A549 (cell line): Measurements from ENCODE around the gene MB21D2. TPM values are rescaled to one million over a fixed set of nuclear protein-coding genes. Genes with fewer than 3 reads are reported as not detected.
A peak's percentile ranks its signal among the peaks of the same experiment; 100 is the strongest.

Experiments
- ATAC-seq, 2 experiments: fragments of 200-7000 bp in 1 of 2; fragments of >200 bp in 1 of 2; cut with Nextera tagmentation in 1 of 2; cut with Tn5 transposase in 1 of 2; 3 replicates each; pipeline versions ENCODE4 v1.8.0 to v1.9.1; 2018 to 2020; ENCODE audit warnings: mild to moderate bottlenecking in 1 of 2, moderate library complexity in 1 of 2
- CTCF ChIA-PET: fragments of 300-600 bp; sonication (Branson Sonifier 250); formaldehyde crosslinking; extraction: SDS; loops from one replicate; lab custom pipeline; 2021; ENCODE audit warnings: antibody characterized with exemption, inconsistent platforms; lab: Yijun Ruan, JAX
- POLR2A ChIA-PET: fragments of 350-600 bp; formaldehyde crosslinking; extraction: SDS; loops from one replicate; lab custom pipeline; 2021; ENCODE audit warnings: antibody characterized with exemption, inconsistent platforms; lab: Yijun Ruan, JAX
- DNase-seq, 2 experiments: peaks; one replicate each; pipeline versions ENCODE4 v3.0.0 to v3.0.0-alpha.2; 2011 to 2016; ENCODE audit warnings: low read depth in 1 of 2, low spot score in 1 of 2
- FAIRE-seq: peaks from 2 replicates; lab custom pipeline; 2011; peaks lifted over from hg19 to GRCh38; lab: Jason Lieb, UNC
- H3K27ac ChIP-seq, 2 experiments: fragments of >200 bp; sonication (Bioruptor Twin); formaldehyde crosslinking; 3 replicates each; pipeline ENCODE4 v1.5.1; 2016 to 2017
- H3K4me1 ChIP-seq: fragments of >200 bp; sonication (Bioruptor Twin); formaldehyde crosslinking; 3 replicates; pipeline ENCODE4 v1.6.1; 2016
- H3K4me2 ChIP-seq: fragments of >200 bp; sonication (Bioruptor Twin); formaldehyde crosslinking; 3 replicates; pipeline ENCODE4 v1.6.1; 2016
- H3K4me3 ChIP-seq: fragments of >200 bp; sonication (Bioruptor Twin); formaldehyde crosslinking; 3 replicates; pipeline ENCODE4 v1.5.1; 2016
- H3K9me3 ChIP-seq: fragments of >200 bp; sonication (Bioruptor Twin); formaldehyde crosslinking; 3 replicates; pipeline ENCODE4 v1.6.1; 2016
- BHLHE40 ChIP-seq: IDR thresholded peaks from 2 replicates; pipeline ENCODE4 v1.6.1; 2012; ENCODE audit warnings: low read depth, low read length, inconsistent platforms
- CHD4 ChIP-seq: fragments of 200-600 bp; sonication (generic); IDR thresholded peaks from 2 replicates; pipeline ENCODE4 v1.6.1; 2016; ENCODE audit warnings: antibody characterized with exemption, mild to moderate bottlenecking, borderline replicate concordance
- CTCF ChIP-seq: fragments of >200 bp; sonication (Bioruptor Twin); formaldehyde crosslinking; IDR thresholded peaks from 3 replicates; pipeline ENCODE4 v1.5.1; 2016
- EHMT2 ChIP-seq: fragments of 200-600 bp; sonication (generic); IDR thresholded peaks from 2 replicates; pipeline ENCODE4 v1.6.1; 2016; ENCODE audit warnings: antibody characterized with exemption, low read depth, mild to moderate bottlenecking, moderate library complexity
- EP300 ChIP-seq, 2 experiments: fragments of >200 bp; sonication (Bioruptor Twin); formaldehyde crosslinking; IDR thresholded peaks; 2 replicates in 1 of 2; 3 replicates in 1 of 2; pipeline ENCODE4 v1.6.1; 2016 to 2017
- ESRRA ChIP-seq: fragments of 150-350 bp; IDR thresholded peaks from 2 replicates; pipeline ENCODE4 v1.6.1; 2014; ENCODE audit warnings: mild to moderate bottlenecking, low read length, borderline replicate concordance
- FOSB ChIP-seq: fragments of 250-450 bp; sonication (Bioruptor Pico); IDR thresholded peaks from 2 replicates; pipeline ENCODE4 v1.5.0; 2020; ENCODE audit warnings: mild to moderate bottlenecking, moderate library complexity
- FOSL2 ChIP-seq, 2 experiments: fragments of 450-650 bp in 1 of 2; fragments of >200 bp in 1 of 2; sonication (Bioruptor Twin) in 1 of 2; formaldehyde crosslinking; IDR thresholded peaks; 2 replicates each; pipeline versions ENCODE4 v1.5.0 to v1.6.1; 2016 to 2020; ENCODE audit warnings: mild to moderate bottlenecking in 1 of 2, moderate library complexity in 1 of 2
- FOXS1 ChIP-seq: fragments of 250-450 bp; sonication (Bioruptor Pico); IDR thresholded peaks from 2 replicates; pipeline ENCODE4 v1.5.0; 2020; ENCODE audit warnings: mild to moderate bottlenecking, moderate library complexity
- GATA3 ChIP-seq: IDR thresholded peaks from 2 replicates; pipeline ENCODE4 v1.6.1; 2012; ENCODE audit warnings: borderline replicate concordance
- JUN ChIP-seq, 2 experiments: fragments of >200 bp; sonication (Bioruptor Twin); formaldehyde crosslinking; IDR thresholded peaks; 2 replicates in 1 of 2; 3 replicates in 1 of 2; pipeline ENCODE4 v1.6.1; 2016 to 2017
- JUNB ChIP-seq: fragments of >200 bp; sonication (Bioruptor Twin); formaldehyde crosslinking; IDR thresholded peaks from 2 replicates; pipeline ENCODE4 v1.6.1; 2016
- KDM5A ChIP-seq: fragments of 200-600 bp; sonication (generic); IDR thresholded peaks from 2 replicates; pipeline ENCODE4 v1.6.1; 2016; ENCODE audit warnings: antibody characterized with exemption, mild to moderate bottlenecking
- POLR2AphosphoS2 ChIP-seq: conservative IDR thresholded peaks from 2 replicates; pipeline ENCODE4 v1.6.1; 2012; ENCODE audit warnings: low read length, improper control_type of control experiment, inconsistent platforms
- RAD21 ChIP-seq, 2 experiments: fragments of >200 bp in 1 of 2; sonication (Bioruptor Twin) in 1 of 2; formaldehyde crosslinking in 1 of 2; IDR thresholded peaks in 1 of 2; conservative IDR thresholded peaks in 1 of 2; 2 replicates in 1 of 2; 3 replicates in 1 of 2; pipeline ENCODE4 v1.6.1; 2012 to 2018; ENCODE audit warnings: inconsistent platforms in 1 of 2
- RARB ChIP-seq: fragments of 250-450 bp; sonication (Bioruptor Pico); IDR thresholded peaks from 2 replicates; pipeline ENCODE4 v1.8.0; 2021; ENCODE audit warnings: mild to moderate bottlenecking, moderate library complexity
- SMC3 ChIP-seq: fragments of >200 bp; sonication (Bioruptor Twin); formaldehyde crosslinking; IDR thresholded peaks from 3 replicates; pipeline ENCODE4 v1.6.1; 2018; ENCODE audit warnings: inconsistent platforms
- TFCP2L1 ChIP-seq: fragments of 250-450 bp; sonication (Bioruptor Pico); IDR thresholded peaks from 2 replicates; pipeline ENCODE4 v1.5.0; 2021; ENCODE audit warnings: mild to moderate bottlenecking
- TP53 ChIP-seq: fragments of 250-450 bp; sonication (Bioruptor Pico); IDR thresholded peaks from 2 replicates; pipeline ENCODE4 v1.5.0; 2021; ENCODE audit warnings: mild to moderate bottlenecking, moderate library complexity
- ZSCAN20 ChIP-seq: fragments of 250-450 bp; sonication (Bioruptor Pico); IDR thresholded peaks from 2 replicates; pipeline ENCODE4 v1.8.0; 2022; ENCODE audit warnings: mild to moderate bottlenecking, moderate library complexity
- WGBS: methylation state at CpG from one replicate; pipeline ENCODE4 v1.1.6; 2017; ENCODE audit errors: missing lambda C conversion rate; 5-methylcytosine and 5-hydroxymethylcytosine counted together
- polyA plus RNA-seq, 4 experiments: library from polyadenylated mRNA; depleted of rRNA in 3 of 4; stranded (reverse); fragments of >200 nt; fragmentation: RNase III in 1 of 4; extraction: RNeasy Plus Mini Kit Qiagen cat#74134 plus additional on column Dnase treatment in 1 of 4; gene quantifications; 2 replicates in 3 of 4; 3 replicates in 1 of 4; pipeline ENCODE4 v1.2.3, GENCODE V29; 2011 to 2017
- TF ChIP-seq, protein P1 (sequence below): fragments of 200-600 bp; sonication (generic); IDR thresholded peaks from 2 replicates; pipeline ENCODE4 v1.6.1; 2016; ENCODE audit warnings: antibody characterized with exemption, mild to moderate bottlenecking, moderate library complexity
- TF ChIP-seq, protein P2 (sequence below): IDR thresholded peaks from 2 replicates; pipeline ENCODE4 v1.6.1; 2012; ENCODE audit warnings: low read depth, borderline replicate concordance
- TF ChIP-seq, protein P3 (sequence below): fragments of 250-450 bp; sonication (Bioruptor Pico); IDR thresholded peaks from 2 replicates; pipeline ENCODE4 v1.5.0; 2021; ENCODE audit warnings: mild to moderate bottlenecking, moderate library complexity, borderline replicate concordance

MB21D2 gene
- polyA plus RNA-seq, 2 of the 4 experiments (the other 2 are of a cell fraction) = 4.8 to 7.5 TPM

- Histone ChIP-seq H3K4me1 (peaks cover 26% of the 10 kb centered on the region), H3K4me3 (peak overlapping the region; percentile 8; the same call in 1 of the 3 replicates), H3K4me2 (no peak overlapping the region), H3K27ac (no peak overlapping the region), H3K9me3 (no peaks in the 10 kb centered on the region)
- ATAC-seq (peak in 1 of 2 experiments; percentile 99; a peak in 4 of 6 replicates), FAIRE-seq (peak; percentile 23), DNase-seq (peak; percentile 87)
- ChIA-PET POLR2A (interaction anchor here (0.7 to 0.9 kb wide), 2 partner anchors 13 to 39 kb away, joined by 3 to 5 read pairs; partner anchors contain the start of gene MB21D2), CTCF (interaction anchor here (1.3 to 2.3 kb wide), 4 partner anchors 14 to 163 kb away, joined by 3 to 8 read pairs (median 6); no protein-coding TSS in a partner anchor)
- 5% methylated on average over 8 of the region's 8 CpGs for WGBS
- TF ChIP-seq JUNB = peak; percentile 61
- TF ChIP-seq ESRRA = no peak
- TF ChIP-seq, protein P1, sequence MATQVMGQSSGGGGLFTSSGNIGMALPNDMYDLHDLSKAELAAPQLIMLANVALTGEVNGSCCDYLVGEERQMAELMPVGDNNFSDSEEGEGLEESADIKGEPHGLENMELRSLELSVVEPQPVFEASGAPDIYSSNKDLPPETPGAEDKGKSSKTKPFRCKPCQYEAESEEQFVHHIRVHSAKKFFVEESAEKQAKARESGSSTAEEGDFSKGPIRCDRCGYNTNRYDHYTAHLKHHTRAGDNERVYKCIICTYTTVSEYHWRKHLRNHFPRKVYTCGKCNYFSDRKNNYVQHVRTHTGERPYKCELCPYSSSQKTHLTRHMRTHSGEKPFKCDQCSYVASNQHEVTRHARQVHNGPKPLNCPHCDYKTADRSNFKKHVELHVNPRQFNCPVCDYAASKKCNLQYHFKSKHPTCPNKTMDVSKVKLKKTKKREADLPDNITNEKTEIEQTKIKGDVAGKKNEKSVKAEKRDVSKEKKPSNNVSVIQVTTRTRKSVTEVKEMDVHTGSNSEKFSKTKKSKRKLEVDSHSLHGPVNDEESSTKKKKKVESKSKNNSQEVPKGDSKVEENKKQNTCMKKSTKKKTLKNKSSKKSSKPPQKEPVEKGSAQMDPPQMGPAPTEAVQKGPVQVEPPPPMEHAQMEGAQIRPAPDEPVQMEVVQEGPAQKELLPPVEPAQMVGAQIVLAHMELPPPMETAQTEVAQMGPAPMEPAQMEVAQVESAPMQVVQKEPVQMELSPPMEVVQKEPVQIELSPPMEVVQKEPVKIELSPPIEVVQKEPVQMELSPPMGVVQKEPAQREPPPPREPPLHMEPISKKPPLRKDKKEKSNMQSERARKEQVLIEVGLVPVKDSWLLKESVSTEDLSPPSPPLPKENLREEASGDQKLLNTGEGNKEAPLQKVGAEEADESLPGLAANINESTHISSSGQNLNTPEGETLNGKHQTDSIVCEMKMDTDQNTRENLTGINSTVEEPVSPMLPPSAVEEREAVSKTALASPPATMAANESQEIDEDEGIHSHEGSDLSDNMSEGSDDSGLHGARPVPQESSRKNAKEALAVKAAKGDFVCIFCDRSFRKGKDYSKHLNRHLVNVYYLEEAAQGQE = no peak
- TF ChIP-seq TFCP2L1 (CRISPR knock-in tag) = no peak
- TF ChIP-seq CTCF = no peak
- no peak for TF ChIP-seq EHMT2
- peak; percentile 48; the same call in 1 of the 2 replicates for TF ChIP-seq GATA3
- TF ChIP-seq BHLHE40 = no peak
- TF ChIP-seq EP300 (IDR thresholded peaks at IDR 0.05) = peak; percentile 14 to 23; a peak in 1 of 5 replicates
- TF ChIP-seq RAD21 (conservative IDR thresholded peaks at IDR 0.05 in 1 of 2, IDR thresholded peaks at IDR 0.05 in 1 of 2) = 0 out of 5 replicates have a peak, but pooled peaks of 1 of the 2 experiments have one; percentile 10
- TF ChIP-seq FOSB = no peak
- TF ChIP-seq FOSL2 (IDR thresholded peaks at IDR 0.05) = 0 out of 2 replicates have a peak, but pooled peaks have one; percentile 27
- TF ChIP-seq FOSL2 (CRISPR knock-in tag; IDR thresholded peaks at IDR 0.05) = peak; percentile 67
- peak in 1 of 2 experiments; percentile 43; a peak in 1 of 5 replicates for TF ChIP-seq JUN (IDR thresholded peaks at IDR 0.05)
- TF ChIP-seq ZSCAN20 = no peak
- no peak for TF ChIP-seq CHD4
- TF ChIP-seq, protein P2, sequence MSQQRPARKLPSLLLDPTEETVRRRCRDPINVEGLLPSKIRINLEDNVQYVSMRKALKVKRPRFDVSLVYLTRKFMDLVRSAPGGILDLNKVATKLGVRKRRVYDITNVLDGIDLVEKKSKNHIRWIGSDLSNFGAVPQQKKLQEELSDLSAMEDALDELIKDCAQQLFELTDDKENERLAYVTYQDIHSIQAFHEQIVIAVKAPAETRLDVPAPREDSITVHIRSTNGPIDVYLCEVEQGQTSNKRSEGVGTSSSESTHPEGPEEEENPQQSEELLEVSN = no peak
- TF ChIP-seq KDM5A = no peak
- no peak for TF ChIP-seq TP53 (CRISPR knock-in tag)
Observed at GRCh38 chr3:192879346-192880031, 38.2 kb downstream of the MB21D2 start.

DNA sequence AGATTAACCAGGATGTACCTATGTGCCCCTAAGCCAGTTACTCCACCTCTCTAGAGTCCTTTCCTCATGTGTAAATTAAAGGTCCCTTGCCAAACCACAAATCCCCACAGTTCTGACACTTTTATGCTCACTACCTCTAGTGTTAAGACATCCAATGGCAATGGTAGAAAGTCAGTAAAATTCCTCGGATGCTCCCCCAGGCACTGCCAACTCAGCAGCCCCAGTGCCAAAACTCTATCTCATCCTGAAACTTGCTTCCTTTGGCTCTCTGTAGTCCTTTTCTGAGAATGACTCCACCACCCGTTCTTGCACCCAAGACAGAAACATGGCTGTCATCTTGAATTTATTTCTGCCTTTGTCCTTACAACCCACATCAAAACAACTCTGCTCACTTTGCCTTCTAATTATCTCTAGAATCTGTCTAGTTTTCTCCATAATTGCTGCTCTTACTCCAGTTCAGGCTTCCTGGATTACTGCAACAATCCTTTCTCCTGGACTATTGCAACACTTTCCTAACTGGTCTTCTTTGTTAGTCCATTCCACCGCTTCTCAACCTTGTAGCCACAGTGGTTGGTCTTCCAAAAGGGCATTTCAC lies 41.6 kb downstream of the MB21D2 start:
- ATAC-seq = no peak
- peaks cover 14% of the 10 kb centered on the region for H3K4me1 ChIP-seq
- peak overlapping the region in 1 of 2 experiments; percentile 47; a peak in 2 of 6 replicates for H3K27ac ChIP-seq
- H3K4me3 ChIP-seq = no peak overlapping the region
- 87% methylated on average over 3 of the region's 3 CpGs for WGBS
- H3K4me2 ChIP-seq = no peak overlapping the region
- CTCF ChIA-PET = no interaction called here
- POLR2A ChIA-PET = no interaction called here
- TF ChIP-seq SMC3 = no peak
- TF ChIP-seq POLR2AphosphoS2 = no peak
- no peak for TF ChIP-seq EP300 (IDR thresholded peaks at IDR 0.05)
- no peak for TF ChIP-seq RAD21 (conservative IDR thresholded peaks at IDR 0.05 in 1 of 2, IDR thresholded peaks at IDR 0.05 in 1 of 2)
- TF ChIP-seq, protein P3, sequence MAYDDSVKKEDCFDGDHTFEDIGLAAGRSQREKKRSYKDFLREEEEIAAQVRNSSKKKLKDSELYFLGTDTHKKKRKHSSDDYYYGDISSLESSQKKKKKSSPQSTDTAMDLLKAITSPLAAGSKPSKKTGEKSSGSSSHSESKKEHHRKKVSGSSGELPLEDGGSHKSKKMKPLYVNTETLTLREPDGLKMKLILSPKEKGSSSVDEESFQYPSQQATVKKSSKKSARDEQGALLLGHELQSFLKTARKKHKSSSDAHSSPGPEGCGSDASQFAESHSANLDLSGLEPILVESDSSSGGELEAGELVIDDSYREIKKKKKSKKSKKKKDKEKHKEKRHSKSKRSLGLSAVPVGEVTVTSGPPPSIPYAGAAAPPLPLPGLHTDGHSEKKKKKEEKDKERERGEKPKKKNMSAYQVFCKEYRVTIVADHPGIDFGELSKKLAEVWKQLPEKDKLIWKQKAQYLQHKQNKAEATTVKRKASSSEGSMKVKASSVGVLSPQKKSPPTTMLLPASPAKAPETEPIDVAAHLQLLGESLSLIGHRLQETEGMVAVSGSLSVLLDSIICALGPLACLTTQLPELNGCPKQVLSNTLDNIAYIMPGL (CRISPR knock-in tag) = no peak
- TF ChIP-seq FOXS1 (CRISPR knock-in tag) = no peak
- TF ChIP-seq RARB = no peak
- TF ChIP-seq, all 56 proteins: peak for 0
- DNase-seq = no peak
- no peaks in the 10 kb centered on the region for H3K9me3 ChIP-seq
- FAIRE-seq = no peak
